ENCODE results near the gene NFIB. TPM values are rescaled to one million over a fixed set of nuclear protein-coding genes. Genes with fewer than 3 reads are reported as not detected.

NFIB gene
- total RNA-seq, 1 experiment from 2014 or later, result 75.8 TPM

DNA sequence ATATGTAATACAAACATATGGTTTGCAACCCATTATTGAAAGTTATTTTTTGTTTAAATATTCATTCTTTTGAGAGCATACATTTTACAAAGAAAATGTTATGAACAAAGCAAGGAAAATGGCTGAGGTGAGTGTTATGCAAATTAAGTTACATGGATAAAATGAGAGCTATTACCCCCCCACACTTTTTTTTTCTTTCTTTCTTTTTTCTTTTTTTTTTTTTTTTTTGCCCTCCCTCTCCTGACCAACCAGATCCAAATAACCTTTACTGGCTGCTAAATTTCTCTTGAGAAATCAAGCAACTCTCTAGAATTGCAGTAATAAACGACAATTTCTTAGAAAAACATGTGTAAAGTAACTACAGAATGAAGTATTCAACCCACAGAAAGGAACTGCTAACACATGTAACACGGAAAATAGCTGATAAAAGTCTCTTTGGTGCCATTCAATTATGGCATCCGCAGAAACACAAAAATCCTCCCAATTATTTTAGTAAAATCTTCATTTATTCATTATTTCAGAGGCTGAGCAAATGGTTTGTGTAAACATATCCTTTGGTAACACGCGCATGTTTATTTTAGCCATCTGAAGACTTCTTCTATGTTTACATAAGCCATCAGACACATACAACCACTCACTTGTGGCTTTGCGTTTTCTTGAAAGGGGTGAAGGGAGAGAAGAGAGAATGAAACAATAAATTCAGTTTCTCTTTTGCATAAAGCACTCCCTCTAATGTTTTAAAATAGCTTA, 216.1 kb downstream of the NFIB start:
- TF ChIP-seq, protein P1, sequence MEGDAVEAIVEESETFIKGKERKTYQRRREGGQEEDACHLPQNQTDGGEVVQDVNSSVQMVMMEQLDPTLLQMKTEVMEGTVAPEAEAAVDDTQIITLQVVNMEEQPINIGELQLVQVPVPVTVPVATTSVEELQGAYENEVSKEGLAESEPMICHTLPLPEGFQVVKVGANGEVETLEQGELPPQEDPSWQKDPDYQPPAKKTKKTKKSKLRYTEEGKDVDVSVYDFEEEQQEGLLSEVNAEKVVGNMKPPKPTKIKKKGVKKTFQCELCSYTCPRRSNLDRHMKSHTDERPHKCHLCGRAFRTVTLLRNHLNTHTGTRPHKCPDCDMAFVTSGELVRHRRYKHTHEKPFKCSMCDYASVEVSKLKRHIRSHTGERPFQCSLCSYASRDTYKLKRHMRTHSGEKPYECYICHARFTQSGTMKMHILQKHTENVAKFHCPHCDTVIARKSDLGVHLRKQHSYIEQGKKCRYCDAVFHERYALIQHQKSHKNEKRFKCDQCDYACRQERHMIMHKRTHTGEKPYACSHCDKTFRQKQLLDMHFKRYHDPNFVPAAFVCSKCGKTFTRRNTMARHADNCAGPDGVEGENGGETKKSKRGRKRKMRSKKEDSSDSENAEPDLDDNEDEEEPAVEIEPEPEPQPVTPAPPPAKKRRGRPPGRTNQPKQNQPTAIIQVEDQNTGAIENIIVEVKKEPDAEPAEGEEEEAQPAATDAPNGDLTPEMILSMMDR (IDR thresholded peaks at IDR 0.05; ENCODE audit: unreplicated experiment), result no peak
- Mint-ChIP-seq H3K4me3 (ENCODE audit: low read depth, unreplicated experiment) (peak overlapping the region; percentile 69), H3K27ac (ENCODE audit: unreplicated experiment) (peak overlapping the region; percentile 94), H3K36me3 (ENCODE audit: insufficient read depth, unreplicated experiment) (peaks cover 21% of the 10 kb centered on the region), H3K27me3 (ENCODE audit: unreplicated experiment) (no peaks in the 10 kb centered on the region), H3K9me3 (ENCODE audit: low read depth, unreplicated experiment) (no peaks in the 10 kb centered on the region), H3K4me1 (ENCODE audit: low read depth, unreplicated experiment) (peaks cover 22% of the 10 kb centered on the region)
- no TSS peak for BruUV-seq (replicated peaks)
- no peak for DNase-seq
- intact Hi-C loops (cut with micrococcal nuclease; ENCODE audit: unreplicated experiment), result loop anchor here (2.0 to 5.0 kb wide), 5 partner anchors 67 to 224 kb away; no protein-coding TSS in a partner anchor
- CTCF ChIA-PET, result interaction anchor here (0.6 to 0.7 kb wide), 3 partner anchors 10 to 408 kb away, joined by 3 to 16 read pairs (median 3); no protein-coding TSS in a partner anchor

DNA sequence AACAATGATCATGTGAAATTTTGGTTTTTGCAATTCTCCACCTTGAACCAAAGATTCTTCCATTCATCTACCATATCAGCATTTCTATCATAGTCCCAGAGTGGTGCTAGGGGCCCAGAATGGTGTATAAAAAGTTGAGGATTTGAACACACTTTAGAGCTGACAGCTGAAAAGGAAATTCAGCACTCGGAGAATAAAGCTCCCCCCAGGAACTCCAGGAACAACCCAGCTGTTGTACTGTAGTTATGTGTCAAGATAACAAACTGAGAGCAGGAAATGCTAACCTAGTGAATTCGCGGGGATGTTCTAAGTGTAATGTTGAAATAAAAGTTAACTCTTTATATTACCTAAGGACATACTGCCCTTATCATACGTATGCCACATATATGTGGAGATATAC, 216.7 kb downstream of the NFIB start:
- Mint-ChIP-seq H3K4me3 (ENCODE audit: low read depth, unreplicated experiment) (peak overlapping the region; percentile 69), H3K36me3 (ENCODE audit: insufficient read depth, unreplicated experiment) (peaks cover 21% of the 10 kb centered on the region), H3K27ac (ENCODE audit: unreplicated experiment) (peak overlapping the region; percentile 94), H3K9me3 (ENCODE audit: low read depth, unreplicated experiment) (no peaks in the 10 kb centered on the region), H3K27me3 (ENCODE audit: unreplicated experiment) (no peaks in the 10 kb centered on the region), H3K4me1 (ENCODE audit: low read depth, unreplicated experiment) (peaks cover 22% of the 10 kb centered on the region)
- CTCF ChIA-PET, result interaction anchor here (0.6 kb wide), 1 partner anchor 10 kb away, joined by 3 read pairs; no protein-coding TSS in a partner anchor
- DNase-seq, result peak; percentile 30
- TF ChIP-seq, protein P1 (IDR thresholded peaks at IDR 0.05; ENCODE audit: unreplicated experiment), result no peak
- intact Hi-C loops (cut with micrococcal nuclease; ENCODE audit: unreplicated experiment), result loop anchor here (2.0 to 5.0 kb wide), 5 partner anchors 66 to 225 kb away; no protein-coding TSS in a partner anchor
- BruUV-seq (replicated peaks), result no TSS peak

DNA sequence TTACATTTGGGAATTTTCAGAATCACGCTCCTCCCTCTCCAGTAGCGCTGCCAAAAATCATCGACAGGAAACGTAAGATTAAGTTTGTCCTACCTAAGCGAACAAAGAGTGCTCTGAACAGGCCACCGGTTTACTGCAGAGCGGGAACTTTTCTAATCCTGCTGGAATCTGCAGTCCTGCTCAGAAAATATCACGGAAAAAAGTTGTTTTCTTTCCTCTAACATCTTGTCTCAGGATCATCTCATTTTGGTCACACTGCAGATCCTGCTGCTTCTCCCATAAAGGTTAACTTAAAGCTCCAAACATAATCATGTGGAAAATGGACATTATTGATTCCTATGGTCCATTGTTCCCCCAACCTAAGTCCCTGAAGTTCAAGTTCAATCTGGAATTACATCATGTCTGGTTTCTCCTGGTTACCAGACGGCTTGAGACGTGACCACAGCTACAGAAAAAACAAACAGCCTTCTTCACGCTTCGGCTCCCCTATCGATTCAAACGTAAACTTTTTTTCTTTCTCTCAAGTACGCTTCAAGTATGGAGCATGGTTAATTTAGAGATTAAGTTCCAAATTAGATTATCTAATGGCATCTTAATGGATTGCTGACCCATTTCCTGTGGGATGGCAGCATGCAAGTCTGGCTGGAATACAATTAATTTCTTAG, 217.6 kb downstream of the NFIB start:
- intact Hi-C loops (cut with micrococcal nuclease; ENCODE audit: unreplicated experiment), result loop anchor here (2.0 to 5.0 kb wide), 5 partner anchors 66 to 226 kb away; no protein-coding TSS in a partner anchor
- H3K27ac Mint-ChIP-seq (ENCODE audit: unreplicated experiment), result peak overlapping the region; percentile 94
- peaks cover 22% of the 10 kb centered on the region for H3K4me1 Mint-ChIP-seq (ENCODE audit: low read depth, unreplicated experiment)
- TSS peak; percentile 61 for BruUV-seq (replicated peaks)
- CTCF ChIA-PET, result no interaction called here
- peak; percentile 48 for DNase-seq
- H3K27me3 Mint-ChIP-seq (ENCODE audit: unreplicated experiment), result no peaks in the 10 kb centered on the region
- TF ChIP-seq, protein P1 (IDR thresholded peaks at IDR 0.05; ENCODE audit: unreplicated experiment), result no peak
- no peaks in the 10 kb centered on the region for H3K9me3 Mint-ChIP-seq (ENCODE audit: low read depth, unreplicated experiment)
- H3K36me3 Mint-ChIP-seq (ENCODE audit: insufficient read depth, unreplicated experiment), result peaks cover 21% of the 10 kb centered on the region
- peak overlapping the region; percentile 69 for H3K4me3 Mint-ChIP-seq (ENCODE audit: low read depth, unreplicated experiment)

DNA sequence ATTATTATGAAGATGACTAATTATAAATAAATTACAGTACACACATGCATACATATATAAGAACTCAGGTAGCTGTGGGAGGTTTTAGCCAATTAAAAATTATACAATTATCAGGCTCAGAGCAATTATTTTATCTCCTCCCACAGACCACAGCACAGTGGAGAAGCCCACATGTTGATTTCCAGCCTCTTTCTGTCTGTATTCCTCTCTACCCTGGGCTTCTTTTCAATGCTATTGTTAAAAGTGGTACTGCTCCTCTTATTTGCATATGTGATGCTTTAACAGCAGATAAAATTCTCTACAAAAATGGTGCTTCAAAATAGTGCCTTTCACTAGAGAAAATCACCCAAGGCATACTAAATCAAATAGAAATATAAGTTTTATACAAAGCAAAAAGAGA, 218.7 kb downstream of the NFIB start:
- no TSS peak for BruUV-seq (replicated peaks)
- no peak for DNase-seq
- no peaks in the 10 kb centered on the region for H3K27me3 Mint-ChIP-seq (ENCODE audit: unreplicated experiment)
- H3K4me1 Mint-ChIP-seq (ENCODE audit: low read depth, unreplicated experiment), result peaks cover 22% of the 10 kb centered on the region
- CTCF ChIA-PET, result no interaction called here
- H3K27ac Mint-ChIP-seq (ENCODE audit: unreplicated experiment), result no peak overlapping the region
- H3K36me3 Mint-ChIP-seq (ENCODE audit: insufficient read depth, unreplicated experiment), result peaks cover 21% of the 10 kb centered on the region
- no peak overlapping the region for H3K4me3 Mint-ChIP-seq (ENCODE audit: low read depth, unreplicated experiment)
- TF ChIP-seq, protein P1 (IDR thresholded peaks at IDR 0.05; ENCODE audit: unreplicated experiment), result no peak
- H3K9me3 Mint-ChIP-seq (ENCODE audit: low read depth, unreplicated experiment), result no peaks in the 10 kb centered on the region
- intact Hi-C loops (cut with micrococcal nuclease; ENCODE audit: unreplicated experiment), result loop anchor here (5.0 kb wide), 3 partner anchors 117 to 227 kb away; no protein-coding TSS in a partner anchor

All from Calu3 (cell line).